Natural killer cell treated with Interleukin-12 subunit alpha and Interleukin-12 subunit beta and Interleukin-15 and Interleukin-18, amount 100 ng/mL, for 72 hours (primary cell): ENCODE measurements around the gene WDR18. TPM values are rescaled to one million over a fixed set of nuclear protein-coding genes. Genes with fewer than 3 reads are reported as not detected.

Source experiments
- ATAC-seq, 2 donors: fragments of 150-1000 bp; cut with Tn5 transposase in 1 of 2; sonication (Bioruptor Pico), chemical (Tn5 transposase) in 1 of 2; 2 replicates each; pipeline ENCODE4 v1.10.0; 2021
- DNase-seq: peaks from one replicate; pipeline ENCODE4 v3.0.0; 2022; ENCODE audit warnings: low spot score
- H3K27ac Mint-ChIP-seq, 2 donors: 1 replicate in 1 of 2; 2 replicates in 1 of 2; pipeline ENCODE4 v1.8.0; 2022; ENCODE audit warnings: mixed read lengths in 2 of 2, mild to moderate bottlenecking in 1 of 2, moderate library complexity in 1 of 2
- H3K27me3 Mint-ChIP-seq, 2 donors: 1 replicate in 1 of 2; 2 replicates in 1 of 2; pipeline ENCODE4 v1.8.0; 2022; ENCODE audit warnings: mixed read lengths in 2 of 2
- H3K36me3 Mint-ChIP-seq: one replicate; pipeline ENCODE4 v1.8.0; 2022; ENCODE audit warnings: mixed read lengths
- H3K4me1 Mint-ChIP-seq, 2 donors: 1 replicate in 1 of 2; 2 replicates in 1 of 2; pipeline ENCODE4 v1.8.0; 2022; ENCODE audit warnings: low read depth in 2 of 2, mixed read lengths in 2 of 2, mild to moderate bottlenecking in 1 of 2
- H3K4me3 Mint-ChIP-seq: one replicate; pipeline ENCODE4 v1.8.0; 2022; ENCODE audit warnings: mixed read lengths
- H3K9me3 Mint-ChIP-seq: 2 replicates; pipeline ENCODE4 v1.8.0; 2022; ENCODE audit warnings: mixed read lengths
- total RNA-seq, 2 donors: library from RNA; stranded (reverse); gene quantifications; one replicate each; pipeline ENCODE4 v1.2.3, GENCODE V29; 2022

Gene WDR18
- total RNA-seq, 2 donors from 2014 or later = 57.8 to 106 TPM

- no peak for ATAC-seq
- Mint-ChIP-seq H3K36me3 (no peaks in the 10 kb centered on the region), H3K4me3 (no peak overlapping the region)
Observed at GRCh38 chr19:1007399-1008251, 23.5 kb downstream of the WDR18 start.

GRCh38 chr19:1008268-1009040 lies 24.3 kb downstream of the WDR18 start:
- H3K27me3 Mint-ChIP-seq = no peaks in the 10 kb centered on the region
- peaks cover 0 to 6% of the 10 kb centered on the region in 2 donors for H3K4me1 Mint-ChIP-seq
- H3K27ac Mint-ChIP-seq = no peak overlapping the region
- H3K36me3 Mint-ChIP-seq = no peaks in the 10 kb centered on the region
- no peak for DNase-seq
- H3K9me3 Mint-ChIP-seq = no peaks in the 10 kb centered on the region
- H3K4me3 Mint-ChIP-seq = no peak overlapping the region
- ATAC-seq = no peak

More at GRCh38 chr19:1007399-1008251, 23.5 kb downstream of the WDR18 start:
- DNase-seq = no peak
- H3K27me3 Mint-ChIP-seq = peaks cover 2 to 4% of the 10 kb centered on the region in 2 donors
- H3K9me3 Mint-ChIP-seq = no peaks in the 10 kb centered on the region
- H3K4me1 Mint-ChIP-seq = peaks cover 3 to 8% of the 10 kb centered on the region in 2 donors
- H3K27ac Mint-ChIP-seq = no peak overlapping the region

- Mint-ChIP-seq H3K4me1 (peaks cover 0 to 9% of the 10 kb centered on the region in 2 donors), H3K36me3 (no peaks in the 10 kb centered on the region), H3K27me3 (no peaks in the 10 kb centered on the region), H3K27ac (no peak overlapping the region), H3K9me3 (no peaks in the 10 kb centered on the region), H3K4me3 (no peak overlapping the region)
- DNase-seq (no peak), ATAC-seq (no peak)
Observed at GRCh38 chr19:1009041-1009980, 25.2 kb downstream of the WDR18 start.

GRCh38 chr19:1009981-1010538 lies 25.9 kb downstream of the WDR18 start:
- ATAC-seq = no peak
- DNase-seq = no peak
- H3K27ac Mint-ChIP-seq = no peak overlapping the region
- no peaks in the 10 kb centered on the region for H3K36me3 Mint-ChIP-seq
- no peaks in the 10 kb centered on the region for H3K27me3 Mint-ChIP-seq
- H3K9me3 Mint-ChIP-seq = no peaks in the 10 kb centered on the region
- H3K4me3 Mint-ChIP-seq = no peak overlapping the region
- peaks cover 0 to 9% of the 10 kb centered on the region in 2 donors for H3K4me1 Mint-ChIP-seq

GRCh38 chr19:1010586-1011510 lies 26.7 kb downstream of the WDR18 start:
- Mint-ChIP-seq H3K27me3 (no peaks in the 10 kb centered on the region), H3K4me3 (no peak overlapping the region), H3K27ac (no peak overlapping the region), H3K4me1 (peaks cover 0 to 9% of the 10 kb centered on the region in 2 donors), H3K9me3 (no peaks in the 10 kb centered on the region), H3K36me3 (no peaks in the 10 kb centered on the region)
- no peak for ATAC-seq
- no peak for DNase-seq

GRCh38 chr19:1011831-1012333 lies 27.7 kb downstream of the WDR18 start:
- DNase-seq = no peak
- Mint-ChIP-seq H3K9me3 (no peaks in the 10 kb centered on the region), H3K27me3 (no peaks in the 10 kb centered on the region), H3K27ac (no peak overlapping the region), H3K4me3 (no peak overlapping the region), H3K36me3 (no peaks in the 10 kb centered on the region), H3K4me1 (peaks cover 1 to 7% of the 10 kb centered on the region in 2 donors)
- ATAC-seq = no peak

- peaks cover 6 to 8% of the 10 kb centered on the region in 2 donors for H3K4me1 Mint-ChIP-seq
- H3K27me3 Mint-ChIP-seq = no peaks in the 10 kb centered on the region
- DNase-seq (no peak), ATAC-seq (no peak)
- H3K27ac Mint-ChIP-seq = no peak overlapping the region
- no peak overlapping the region for H3K4me3 Mint-ChIP-seq
- H3K9me3 Mint-ChIP-seq = no peaks in the 10 kb centered on the region
- no peaks in the 10 kb centered on the region for H3K36me3 Mint-ChIP-seq
Observed at GRCh38 chr19:1012334-1012733, 28.2 kb downstream of the WDR18 start.

- no peaks in the 10 kb centered on the region for H3K27me3 Mint-ChIP-seq
- no peaks in the 10 kb centered on the region for H3K36me3 Mint-ChIP-seq
- no peaks in the 10 kb centered on the region for H3K9me3 Mint-ChIP-seq
- ATAC-seq (no peak), DNase-seq (no peak)
- H3K4me3 Mint-ChIP-seq = no peak overlapping the region
- H3K27ac Mint-ChIP-seq = no peak overlapping the region
- peaks cover 14 to 15% of the 10 kb centered on the region in 2 donors for H3K4me1 Mint-ChIP-seq
Observed at GRCh38 chr19:1013218-1013617, 29.1 kb downstream of the WDR18 start.

- ATAC-seq (no peak), DNase-seq (no peak)
- no peak overlapping the region for H3K4me3 Mint-ChIP-seq
- no peaks in the 10 kb centered on the region for H3K36me3 Mint-ChIP-seq
- no peaks in the 10 kb centered on the region for H3K9me3 Mint-ChIP-seq
- no peaks in the 10 kb centered on the region for H3K27me3 Mint-ChIP-seq
- peaks cover 14 to 15% of the 10 kb centered on the region in 2 donors for H3K4me1 Mint-ChIP-seq
- H3K27ac Mint-ChIP-seq = no peak overlapping the region
Observed at GRCh38 chr19:1014161-1015060, 30.3 kb downstream of the WDR18 start.

GRCh38 chr19:1015061-1015781 lies 31.1 kb downstream of the WDR18 start:
- DNase-seq = no peak
- Mint-ChIP-seq H3K27me3 (no peaks in the 10 kb centered on the region), H3K27ac (no peak overlapping the region), H3K4me3 (no peak overlapping the region), H3K9me3 (no peaks in the 10 kb centered on the region), H3K4me1 (peaks cover 18% of the 10 kb centered on the region in 2 donors), H3K36me3 (no peaks in the 10 kb centered on the region)
- ATAC-seq = no peak
